GM12878 (cell line): ENCODE measurements around the gene DOCK2. TPM values are rescaled to one million over a fixed set of nuclear protein-coding genes. Genes with fewer than 3 reads are reported as not detected.

ENCODE experiments used
- ATAC-seq: fragments of 200-7000 bp; cut with Tn5 transposase; 3 replicates; pipeline ENCODE4 v1.9.1; 2020; ENCODE audit warnings: mild to moderate bottlenecking, moderate library complexity
- BruUV-seq: library from RNA; stranded (reverse); fragments of 400-500 nt; replicated peaks from 2 replicates; lab custom pipeline; 2021; lab: Mats Ljungman, UMichigan
- CTCF ChIA-PET: fragments of 300-600 bp; sonication (Branson Sonifier 250); formaldehyde crosslinking; extraction: SDS; loops from one replicate; lab custom pipeline; 2021; ENCODE audit warnings: inconsistent platforms; lab: Yijun Ruan, JAX
- POLR2A ChIA-PET: fragments of 350-600 bp; formaldehyde crosslinking; extraction: SDS; loops from one replicate; lab custom pipeline; 2021; ENCODE audit warnings: inconsistent platforms; lab: Charles Lee
- RAD21 ChIA-PET: fragments of 300-600 bp; sonication (Branson Sonifier 250); formaldehyde crosslinking; loops from one replicate; lab custom pipeline; 2023; ENCODE audit warnings: antibody characterized with exemption; ENCODE audit not compliant: unreplicated experiment; lab: Charles Lee
- SMC1A ChIA-PET: fragments of 300-600 bp; sonication (Branson Sonifier 250); formaldehyde crosslinking; loops from one replicate; lab custom pipeline; 2023; ENCODE audit not compliant: unreplicated experiment, uncharacterized antibody; lab: Charles Lee
- DNase-seq: peaks from one replicate; pipeline ENCODE4 v3.0.0-alpha.2; 2011; ENCODE audit warnings: low read depth, low spot score
- FAIRE-seq: peaks from 3 replicates; lab custom pipeline; 2011; peaks lifted over from hg19 to GRCh38; lab: Jason Lieb, UNC
- H2AFZ ChIP-seq: 2 replicates; pipeline ENCODE4 v1.6.0; 2011; ENCODE audit warnings: low read depth, low read length, control low read depth; ENCODE audit not compliant: control insufficient read depth
- H3K27ac ChIP-seq: 2 replicates; pipeline ENCODE4 v1.5.1; 2011; ENCODE audit warnings: control low read depth; ENCODE audit not compliant: control insufficient read depth, insufficient read depth
- H3K27me3 ChIP-seq, 2 experiments: replicated peaks in 1 of 2; 2 replicates each; pipeline versions ENCODE4 v1.6.0 to v1.6.1; 2011; ENCODE audit warnings: low read length in 1 of 2; ENCODE audit not compliant: control insufficient read depth in 2 of 2, insufficient read depth in 2 of 2
- H3K36me3 ChIP-seq, 2 experiments: 2 replicates each; pipeline ENCODE4 v1.5.1; 2011; ENCODE audit warnings: low read length in 1 of 2; ENCODE audit not compliant: control insufficient read depth in 2 of 2, insufficient read depth in 2 of 2
- H3K4me1 ChIP-seq: 2 replicates; pipeline ENCODE4 v1.6.1; 2011; ENCODE audit warnings: mild to moderate bottlenecking, low read length, moderate library complexity, mixed read lengths; ENCODE audit not compliant: control insufficient read depth, insufficient read depth
- H3K4me2 ChIP-seq: 2 replicates; pipeline ENCODE4 v1.6.0; 2011; ENCODE audit warnings: control low read depth; ENCODE audit not compliant: control insufficient read depth, insufficient read depth
- H3K4me3 ChIP-seq: fragments of 200-600 bp; sonication (generic); 2 replicates; pipeline ENCODE4 v1.5.1; 2016
- H3K79me2 ChIP-seq: 2 replicates; pipeline ENCODE4 v1.6.0; 2011; ENCODE audit warnings: low read length; ENCODE audit not compliant: control insufficient read depth, insufficient read depth
- H3K9ac ChIP-seq: 2 replicates; pipeline ENCODE4 v1.8.0; 2011; ENCODE audit warnings: low read length, control low read depth, mixed read lengths; ENCODE audit not compliant: control insufficient read depth, insufficient read depth
- H3K9me3 ChIP-seq: replicated peaks from 3 replicates; pipeline ENCODE4 v1.5.1; 2011; ENCODE audit warnings: mild to moderate bottlenecking, low read length; ENCODE audit not compliant: control insufficient read depth, insufficient read depth
- H4K20me1 ChIP-seq: 2 replicates; pipeline ENCODE4 v1.6.0; 2011; ENCODE audit not compliant: control insufficient read depth, insufficient read depth
- CREB1 ChIP-seq: IDR thresholded peaks from 2 replicates; pipeline ENCODE4 v1.6.1; 2012; ENCODE audit warnings: low read depth, mild to moderate bottlenecking, inconsistent platforms
- HDGF ChIP-seq: fragments of 450-650 bp; IDR thresholded peaks from 2 replicates; pipeline ENCODE4 v1.6.1; 2016; ENCODE audit warnings: antibody characterized with exemption
- NRF1 ChIP-seq: conservative IDR thresholded peaks from 2 replicates; pipeline ENCODE4 v1.6.1; 2011; ENCODE audit warnings: mild to moderate bottlenecking, low read depth, low read length, improper control_type of control experiment
- POU2F2 ChIP-seq: IDR thresholded peaks from 3 replicates; pipeline ENCODE4 v1.6.1; 2011; ENCODE audit warnings: low read depth, mild to moderate bottlenecking, low read length, borderline replicate concordance
- RCOR1 ChIP-seq: conservative IDR thresholded peaks from 2 replicates; pipeline ENCODE4 v1.6.1; 2012; ENCODE audit warnings: low read depth, low read length, improper control_type of control experiment
- TCF3 ChIP-seq: IDR thresholded peaks from 2 replicates; pipeline ENCODE4 v1.6.1; 2012; ENCODE audit warnings: low read depth, mild to moderate bottlenecking, low read length, borderline replicate concordance; ENCODE audit not compliant: insufficient read depth
- ZZZ3 ChIP-seq: IDR thresholded peaks from 2 replicates; pipeline ENCODE4 v1.6.1; 2011; ENCODE audit warnings: low read depth; ENCODE audit not compliant: control insufficient read depth, insufficient read length
- WGBS: methylation state at CpG from one replicate; pipeline ENCODE4 v1.1.6; 2016; ENCODE audit warnings: low lambda C conversion rate; ENCODE audit not compliant: insufficient replicate concordance, insufficient coverage; ENCODE audit errors: missing lambda C conversion rate; 5-methylcytosine and 5-hydroxymethylcytosine counted together
- in situ Hi-C: fragments of 300-500 bp; cut with MboI; formaldehyde crosslinking; loops from 9 replicates; pipeline ENCODE4 v1.14.3; 2018; ENCODE audit warnings: mixed read lengths
- intact Hi-C: fragments of 100-400 bp; cut with micrococcal nuclease; formaldehyde crosslinking; loops from one replicate; pipeline ENCODE4 v1.14.2; 2022; ENCODE audit not compliant: unreplicated experiment
- polyA plus RNA-seq, 11 experiments: library from polyadenylated mRNA; depleted of rRNA in 4 of 11; unstranded in 6 of 11; stranded (reverse) in 5 of 11; fragments of >200 nt; fragmentation: Nextera tagmentation in 4 of 11; fragmentation: Illumina TruSeq in 1 of 11; extraction: Ambion mirVana in 4 of 11; extraction: Trizol in 1 of 11; gene quantifications; 1 replicate in 1 of 11; 2 replicates in 10 of 11; pipeline versions ENCODE4 v1.2.1 to v1.2.3, GENCODE V29; 2011 to 2016; ENCODE audit warnings: inconsistent platforms in 2 of 11, missing spikeins in 2 of 11, low read depth in 1 of 11
- total RNA-seq, 4 experiments: library from RNA; depleted of rRNA in 3 of 4; stranded (reverse); fragments of >200 nt in 3 of 4; fragmentation: Illumina TruSeq in 1 of 4; extraction: Trizol in 1 of 4; gene quantifications; 2 replicates each; pipeline versions ENCODE4 v1.2.1 to v1.2.3, GENCODE V29; 2013 to 2021
- TF ChIP-seq, protein P1 (sequence below), 3 experiments: IDR thresholded peaks in 2 of 3; conservative IDR thresholded peaks in 1 of 3; 2 replicates each; pipeline ENCODE4 v1.5.1; 2011; ENCODE audit warnings: low read depth in 3 of 3, low read length in 3 of 3, mild to moderate bottlenecking in 3 of 3, control low read depth in 2 of 3, moderate library complexity in 2 of 3, inconsistent platforms in 1 of 3, mixed read lengths in 1 of 3; ENCODE audit not compliant: control insufficient read depth in 2 of 3, insufficient read depth in 1 of 3; ENCODE audit errors: extremely low read depth in 1 of 3
- TF ChIP-seq, protein P2 (sequence below): fragments of 450-650 bp; IDR thresholded peaks from 2 replicates; pipeline ENCODE4 v1.6.1; 2017; ENCODE audit warnings: borderline replicate concordance
- TF ChIP-seq, protein P3 (sequence below): fragments of 450-650 bp; IDR thresholded peaks from 2 replicates; pipeline ENCODE4 v1.6.1; 2016; ENCODE audit warnings: mild to moderate bottlenecking

DOCK2 gene
- total and polyA plus RNA-seq, 10 of the 15 experiments (the other 5 are each of a cell fraction or from before 2014, with no cell fraction given): 34.2 to 192 (median 118) TPM

DNA sequence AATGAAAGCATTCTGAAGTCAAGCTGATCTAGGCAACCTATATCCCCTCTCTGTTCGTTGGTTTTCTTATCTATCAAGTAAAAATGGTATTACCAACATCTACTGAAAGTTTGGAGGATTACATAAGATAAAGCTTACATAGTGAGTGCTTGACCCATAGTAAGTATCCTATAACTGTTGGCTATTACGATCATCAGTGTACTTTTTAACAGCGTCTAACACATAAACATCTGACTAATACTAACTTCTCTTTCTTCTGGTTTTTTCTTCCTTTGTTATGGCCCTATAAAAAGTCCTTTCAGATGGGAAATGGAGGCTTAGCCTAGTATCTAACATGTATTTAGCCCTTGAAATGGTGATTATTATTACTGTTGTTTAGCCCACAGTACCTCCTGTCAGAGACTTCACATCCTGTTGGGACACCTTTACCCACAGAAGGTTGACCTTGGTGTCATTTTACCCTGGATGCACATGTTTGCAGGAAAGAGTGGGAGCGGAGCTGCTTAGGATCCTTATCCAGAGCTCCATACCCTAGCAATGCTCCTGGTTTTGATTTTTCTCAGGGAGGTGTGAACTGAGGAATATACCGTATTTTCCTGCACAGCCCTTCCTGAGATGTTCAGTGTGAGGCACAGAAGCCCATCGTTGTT is 337.2 kb downstream of the DOCK2 start:
- H3K27me3 ChIP-seq: no peaks in the 10 kb centered on the region
- intact Hi-C loops: no loop called here
- ChIA-PET RAD21 (no interaction called here), POLR2A (no interaction called here), SMC1A (interaction anchor here (1.3 kb wide), 1 partner anchor 10 kb away, joined by 3 read pairs; no protein-coding TSS in a partner anchor), CTCF (interaction anchor here (1.0 kb wide), 2 partner anchors 169 to 275 kb away, joined by 3 to 5 read pairs; no protein-coding TSS in a partner anchor)
- H3K9me3 ChIP-seq: no peaks in the 10 kb centered on the region
- no peaks in the 10 kb centered on the region; the same call in 1 of the 2 replicates for H4K20me1 ChIP-seq
- 89% methylated on average over 6 of the region's 6 CpGs for WGBS
- FAIRE-seq (no peak), ATAC-seq (no peak), DNase-seq (no peak)
- no TSS peak for BruUV-seq
- no peak overlapping the region for H3K9ac ChIP-seq
- no peak overlapping the region for H3K4me2 ChIP-seq
- H3K27ac ChIP-seq: no peak overlapping the region
- TF ChIP-seq HDGF (no peak), TCF3 (no peak), ZZZ3 (no peak), POU2F2 (no peak), CREB1 (no peak), NRF1 (no peak), RCOR1 (no peak)
- TF ChIP-seq, protein P1, sequence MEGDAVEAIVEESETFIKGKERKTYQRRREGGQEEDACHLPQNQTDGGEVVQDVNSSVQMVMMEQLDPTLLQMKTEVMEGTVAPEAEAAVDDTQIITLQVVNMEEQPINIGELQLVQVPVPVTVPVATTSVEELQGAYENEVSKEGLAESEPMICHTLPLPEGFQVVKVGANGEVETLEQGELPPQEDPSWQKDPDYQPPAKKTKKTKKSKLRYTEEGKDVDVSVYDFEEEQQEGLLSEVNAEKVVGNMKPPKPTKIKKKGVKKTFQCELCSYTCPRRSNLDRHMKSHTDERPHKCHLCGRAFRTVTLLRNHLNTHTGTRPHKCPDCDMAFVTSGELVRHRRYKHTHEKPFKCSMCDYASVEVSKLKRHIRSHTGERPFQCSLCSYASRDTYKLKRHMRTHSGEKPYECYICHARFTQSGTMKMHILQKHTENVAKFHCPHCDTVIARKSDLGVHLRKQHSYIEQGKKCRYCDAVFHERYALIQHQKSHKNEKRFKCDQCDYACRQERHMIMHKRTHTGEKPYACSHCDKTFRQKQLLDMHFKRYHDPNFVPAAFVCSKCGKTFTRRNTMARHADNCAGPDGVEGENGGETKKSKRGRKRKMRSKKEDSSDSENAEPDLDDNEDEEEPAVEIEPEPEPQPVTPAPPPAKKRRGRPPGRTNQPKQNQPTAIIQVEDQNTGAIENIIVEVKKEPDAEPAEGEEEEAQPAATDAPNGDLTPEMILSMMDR (IDR thresholded peaks at IDR 0.05 in 2 of 3, conservative IDR thresholded peaks at IDR 0.05 in 1 of 3; ENCODE audit: control insufficient read depth in 2 of 3, extremely low read depth in 1 of 3, insufficient read depth in 1 of 3, low read depth in 3 of 3, low read length in 3 of 3): no peak
- TF ChIP-seq, protein P2, sequence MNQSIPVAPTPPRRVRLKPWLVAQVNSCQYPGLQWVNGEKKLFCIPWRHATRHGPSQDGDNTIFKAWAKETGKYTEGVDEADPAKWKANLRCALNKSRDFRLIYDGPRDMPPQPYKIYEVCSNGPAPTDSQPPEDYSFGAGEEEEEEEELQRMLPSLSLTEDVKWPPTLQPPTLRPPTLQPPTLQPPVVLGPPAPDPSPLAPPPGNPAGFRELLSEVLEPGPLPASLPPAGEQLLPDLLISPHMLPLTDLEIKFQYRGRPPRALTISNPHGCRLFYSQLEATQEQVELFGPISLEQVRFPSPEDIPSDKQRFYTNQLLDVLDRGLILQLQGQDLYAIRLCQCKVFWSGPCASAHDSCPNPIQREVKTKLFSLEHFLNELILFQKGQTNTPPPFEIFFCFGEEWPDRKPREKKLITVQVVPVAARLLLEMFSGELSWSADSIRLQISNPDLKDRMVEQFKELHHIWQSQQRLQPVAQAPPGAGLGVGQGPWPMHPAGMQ: no peak
- TF ChIP-seq, protein P3, sequence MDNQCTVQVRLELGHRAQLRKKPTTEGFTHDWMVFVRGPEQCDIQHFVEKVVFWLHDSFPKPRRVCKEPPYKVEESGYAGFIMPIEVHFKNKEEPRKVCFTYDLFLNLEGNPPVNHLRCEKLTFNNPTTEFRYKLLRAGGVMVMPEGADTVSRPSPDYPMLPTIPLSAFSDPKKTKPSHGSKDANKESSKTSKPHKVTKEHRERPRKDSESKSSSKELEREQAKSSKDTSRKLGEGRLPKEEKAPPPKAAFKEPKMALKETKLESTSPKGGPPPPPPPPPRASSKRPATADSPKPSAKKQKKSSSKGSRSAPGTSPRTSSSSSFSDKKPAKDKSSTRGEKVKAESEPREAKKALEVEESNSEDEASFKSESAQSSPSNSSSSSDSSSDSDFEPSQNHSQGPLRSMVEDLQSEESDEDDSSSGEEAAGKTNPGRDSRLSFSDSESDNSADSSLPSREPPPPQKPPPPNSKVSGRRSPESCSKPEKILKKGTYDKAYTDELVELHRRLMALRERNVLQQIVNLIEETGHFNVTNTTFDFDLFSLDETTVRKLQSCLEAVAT: no peak
- H3K4me1 ChIP-seq: peaks cover 4% of the 10 kb centered on the region; the same call in 1 of the 2 replicates
- in situ Hi-C loops: no loop called here
- no peak overlapping the region for H2AFZ ChIP-seq
- no peaks in the 10 kb centered on the region for H3K79me2 ChIP-seq
- no peak overlapping the region for H3K4me3 ChIP-seq
- H3K36me3 ChIP-seq: peaks cover 2% of the 10 kb centered on the region in 2 experiments; a peak in 3 of 4 replicates
